ENCODE results near the gene P2RY13.

P2RY13 gene

GRCh38 chr3:151367448-151367847 lies 38.1 kb upstream of the P2RY13 start:
- Histone ChIP-seq H3K4me3 (ENCODE audit: low read length in 2 of 2) (no peak overlapping the region), H3K4me2 (ENCODE audit: insufficient read depth, low read length, poor library complexity, severe bottlenecking) (no peak overlapping the region), H2BK5ac (ENCODE audit: low read length) (no peak overlapping the region), H4K8ac (ENCODE audit: low read depth, low read length) (no peak overlapping the region), H3K23ac (ENCODE audit: low read depth, low read length, poor library complexity) (no peak overlapping the region), H3K9ac (ENCODE audit: low read depth, low read length, poor library complexity) (no peak overlapping the region), H3K4me1 (ENCODE audit: control insufficient read depth in 2 of 2, insufficient read depth in 1 of 2, low read depth in 1 of 2, low read length in 2 of 2) (peaks cover 0 to 2% of the 10 kb centered on the region in 2 donors), H2BK15ac (ENCODE audit: low read length) (no peak overlapping the region), H3K18ac (ENCODE audit: low read length) (no peak overlapping the region), H3K79me1 (ENCODE audit: low read depth, low read length) (peaks cover 1% of the 10 kb centered on the region), H2AFZ (ENCODE audit: low read length) (no peak overlapping the region), H3K27me3 (ENCODE audit: control insufficient read depth in 3 of 3, insufficient read depth in 3 of 3, low read depth in 1 of 3, low read length in 3 of 3) (no peaks in the 10 kb centered on the region), H3K36me3 (replicated peaks in 1 of 2; ENCODE audit: control insufficient read depth in 2 of 2, insufficient read depth in 2 of 2, low read length in 2 of 2) (peaks cover 3 to 7% of the 10 kb centered on the region in 2 donors), H2AK5ac (ENCODE audit: low read depth, low read length) (no peak overlapping the region), H4K91ac (ENCODE audit: low read depth, low read length, poor library complexity) (no peak overlapping the region), H3K14ac (ENCODE audit: low read length) (no peak overlapping the region), H2BK12ac (ENCODE audit: low read length) (no peak overlapping the region), H3K4ac (ENCODE audit: low read length) (no peak overlapping the region), H3K27ac (replicated peaks; ENCODE audit: low read length) (no peak overlapping the region), H2BK120ac (ENCODE audit: low read depth, low read length) (no peak overlapping the region), H3K9me3 (replicated peaks in 1 of 2; ENCODE audit: control insufficient read depth in 2 of 2, insufficient read depth in 1 of 2, low read depth in 1 of 2, low read length in 2 of 2) (peaks cover 0 to 2% of the 10 kb centered on the region in 2 donors)
- no CpG with 5 or more reads among the region's 5 CpGs for WGBS, 2 donors (ENCODE audit: extremely low coverage in 2 of 2, insufficient read length in 2 of 2, insufficient replicate concordance in 1 of 2)
- no peak for DNase-seq (ENCODE audit: low spot score)

- no peak for DNase-seq (ENCODE audit: low spot score)
- Histone ChIP-seq H4K8ac (ENCODE audit: low read depth, low read length) (no peak overlapping the region), H4K91ac (ENCODE audit: low read depth, low read length, poor library complexity) (no peak overlapping the region), H2AK5ac (ENCODE audit: low read depth, low read length) (no peak overlapping the region), H2BK15ac (ENCODE audit: low read length) (no peak overlapping the region), H3K4ac (ENCODE audit: low read length) (no peak overlapping the region), H3K14ac (ENCODE audit: low read length) (no peak overlapping the region), H3K27me3 (ENCODE audit: control insufficient read depth in 3 of 3, insufficient read depth in 3 of 3, low read depth in 1 of 3, low read length in 3 of 3) (no peaks in the 10 kb centered on the region), H3K9ac (ENCODE audit: low read depth, low read length, poor library complexity) (no peak overlapping the region), H3K79me1 (ENCODE audit: low read depth, low read length) (peaks cover 1% of the 10 kb centered on the region), H2BK5ac (ENCODE audit: low read length) (no peak overlapping the region), H3K4me1 (ENCODE audit: control insufficient read depth in 2 of 2, insufficient read depth in 1 of 2, low read depth in 1 of 2, low read length in 2 of 2) (peaks cover 0 to 2% of the 10 kb centered on the region in 2 donors), H2BK12ac (ENCODE audit: low read length) (no peak overlapping the region), H2BK120ac (ENCODE audit: low read depth, low read length) (no peak overlapping the region), H3K4me3 (ENCODE audit: low read length in 2 of 2) (no peak overlapping the region), H3K36me3 (replicated peaks in 1 of 2; ENCODE audit: control insufficient read depth in 2 of 2, insufficient read depth in 2 of 2, low read length in 2 of 2) (peaks cover 3 to 7% of the 10 kb centered on the region in 2 donors), H3K27ac (replicated peaks; ENCODE audit: low read length) (no peak overlapping the region), H2AFZ (ENCODE audit: low read length) (no peak overlapping the region), H3K18ac (ENCODE audit: low read length) (no peak overlapping the region), H3K4me2 (ENCODE audit: insufficient read depth, low read length, poor library complexity, severe bottlenecking) (no peak overlapping the region), H3K23ac (ENCODE audit: low read depth, low read length, poor library complexity) (no peak overlapping the region), H3K9me3 (replicated peaks in 1 of 2; ENCODE audit: control insufficient read depth in 2 of 2, insufficient read depth in 1 of 2, low read depth in 1 of 2, low read length in 2 of 2) (peaks cover 0 to 2% of the 10 kb centered on the region in 2 donors)
- no CpG with 5 or more reads among the region's 3 CpGs for WGBS, 2 donors (ENCODE audit: extremely low coverage in 2 of 2, insufficient read length in 2 of 2, insufficient replicate concordance in 1 of 2)
Observed at GRCh38 chr3:151366993-151367392, 37.6 kb upstream of the P2RY13 start.

GRCh38 chr3:151362751-151363174 lies 33.4 kb upstream of the P2RY13 start:
- peaks cover 1% of the 10 kb centered on the region for H3K79me1 ChIP-seq (ENCODE audit: low read depth, low read length)
- no peak overlapping the region for H4K91ac ChIP-seq (ENCODE audit: low read depth, low read length, poor library complexity)
- H2BK12ac ChIP-seq (ENCODE audit: low read length), result no peak overlapping the region
- WGBS, 2 donors (ENCODE audit: extremely low coverage in 2 of 2, insufficient read length in 2 of 2, insufficient replicate concordance in 1 of 2), result no CpG with 5 or more reads among the region's 3 CpGs
- no peak overlapping the region for H3K4me2 ChIP-seq (ENCODE audit: insufficient read depth, low read length, poor library complexity, severe bottlenecking)
- H3K4me1 ChIP-seq (ENCODE audit: control insufficient read depth in 2 of 2, insufficient read depth in 1 of 2, low read depth in 1 of 2, low read length in 2 of 2), result peaks cover 0 to 2% of the 10 kb centered on the region in 2 donors
- H3K4me3 ChIP-seq (ENCODE audit: low read length in 2 of 2), result no peak overlapping the region
- H2BK120ac ChIP-seq (ENCODE audit: low read depth, low read length), result no peak overlapping the region
- no peak overlapping the region for H3K4ac ChIP-seq (ENCODE audit: low read length)
- DNase-seq (ENCODE audit: low spot score), result no peak
- no peak overlapping the region for H3K9ac ChIP-seq (ENCODE audit: low read depth, low read length, poor library complexity)
- H3K14ac ChIP-seq (ENCODE audit: low read length), result no peak overlapping the region
- H2AK5ac ChIP-seq (ENCODE audit: low read depth, low read length), result no peak overlapping the region
- peaks cover 2 to 3% of the 10 kb centered on the region in 2 donors for H3K36me3 ChIP-seq (replicated peaks in 1 of 2; ENCODE audit: control insufficient read depth in 2 of 2, insufficient read depth in 2 of 2, low read length in 2 of 2)
- no peak overlapping the region for H3K27ac ChIP-seq (replicated peaks; ENCODE audit: low read length)
- peaks cover 0 to 2% of the 10 kb centered on the region in 2 donors for H3K9me3 ChIP-seq (replicated peaks in 1 of 2; ENCODE audit: control insufficient read depth in 2 of 2, insufficient read depth in 1 of 2, low read depth in 1 of 2, low read length in 2 of 2)
- H2AFZ ChIP-seq (ENCODE audit: low read length), result no peak overlapping the region
- H3K18ac ChIP-seq (ENCODE audit: low read length), result no peak overlapping the region
- H3K23ac ChIP-seq (ENCODE audit: low read depth, low read length, poor library complexity), result no peak overlapping the region
- H3K27me3 ChIP-seq (ENCODE audit: control insufficient read depth in 3 of 3, insufficient read depth in 3 of 3, low read depth in 1 of 3, low read length in 3 of 3), result no peaks in the 10 kb centered on the region
- H2BK15ac ChIP-seq (ENCODE audit: low read length), result no peak overlapping the region
- no peak overlapping the region for H4K8ac ChIP-seq (ENCODE audit: low read depth, low read length)
- no peak overlapping the region for H2BK5ac ChIP-seq (ENCODE audit: low read length)

GRCh38 chr3:151357463-151357850 lies 28.1 kb upstream of the P2RY13 start:
- H3K14ac ChIP-seq (ENCODE audit: low read length), result no peak overlapping the region
- no peak overlapping the region for H3K4me3 ChIP-seq (ENCODE audit: low read length in 2 of 2)
- H3K9me3 ChIP-seq (replicated peaks in 1 of 2; ENCODE audit: control insufficient read depth in 2 of 2, insufficient read depth in 1 of 2, low read depth in 1 of 2, low read length in 2 of 2), result no peaks in the 10 kb centered on the region
- no peak overlapping the region for H2BK15ac ChIP-seq (ENCODE audit: low read length)
- no peak overlapping the region for H2AFZ ChIP-seq (ENCODE audit: low read length)
- H3K36me3 ChIP-seq (replicated peaks in 1 of 2; ENCODE audit: control insufficient read depth in 2 of 2, insufficient read depth in 2 of 2, low read length in 2 of 2), result peaks cover 0 to 4% of the 10 kb centered on the region in 2 donors
- H3K27ac ChIP-seq (replicated peaks; ENCODE audit: low read length), result no peak overlapping the region
- no peak overlapping the region for H3K9ac ChIP-seq (ENCODE audit: low read depth, low read length, poor library complexity)
- no peak overlapping the region for H3K23ac ChIP-seq (ENCODE audit: low read depth, low read length, poor library complexity)
- H3K4me2 ChIP-seq (ENCODE audit: insufficient read depth, low read length, poor library complexity, severe bottlenecking), result no peak overlapping the region
- DNase-seq (ENCODE audit: low spot score), result no peak
- H3K4ac ChIP-seq (ENCODE audit: low read length), result no peak overlapping the region
- H4K8ac ChIP-seq (ENCODE audit: low read depth, low read length), result no peak overlapping the region
- H2AK5ac ChIP-seq (ENCODE audit: low read depth, low read length), result no peak overlapping the region
- no peak overlapping the region for H2BK5ac ChIP-seq (ENCODE audit: low read length)
- H3K79me1 ChIP-seq (ENCODE audit: low read depth, low read length), result no peaks in the 10 kb centered on the region
- H3K4me1 ChIP-seq (ENCODE audit: control insufficient read depth in 2 of 2, insufficient read depth in 1 of 2, low read depth in 1 of 2, low read length in 2 of 2), result no peaks in the 10 kb centered on the region
- H3K27me3 ChIP-seq (ENCODE audit: control insufficient read depth in 3 of 3, insufficient read depth in 3 of 3, low read depth in 1 of 3, low read length in 3 of 3), result no peaks in the 10 kb centered on the region
- whole genome bisulfite sequencing, 2 donors (ENCODE audit: extremely low coverage in 2 of 2, insufficient read length in 2 of 2, insufficient replicate concordance in 1 of 2), result no CpG with 5 or more reads among the region's 2 CpGs
- no peak overlapping the region for H3K18ac ChIP-seq (ENCODE audit: low read length)
- no peak overlapping the region for H2BK120ac ChIP-seq (ENCODE audit: low read depth, low read length)
- no peak overlapping the region for H2BK12ac ChIP-seq (ENCODE audit: low read length)
- H4K91ac ChIP-seq (ENCODE audit: low read depth, low read length, poor library complexity), result no peak overlapping the region
